Large intestine (tissue), 1 donor: ENCODE results near the gene MYOG. TPM values are rescaled to one million over a fixed set of nuclear protein-coding genes. Genes with fewer than 3 reads are reported as not detected.

Source experiments
- polyA plus RNA-seq: library from polyadenylated mRNA; unstranded; fragments of 120-200 nt; gene quantifications from one replicate; pipeline ENCODE4 v1.2.1, GENCODE V29; 2013

The MYOG gene
- polyA plus RNA-seq, 1 donor = 0.66 TPM

Other genes with a start within 250 kb of the MYOG start
- 11.1 TPM for gene RABIF, start 196.9 kb downstream of the MYOG start, polyA plus RNA-seq
- gene KLHL12, start 158.8 kb downstream of the MYOG start, polyA plus RNA-seq = 25.9 TPM
- gene ADIPOR1, start 127.7 kb downstream of the MYOG start, polyA plus RNA-seq = 73.8 TPM
- gene CYB5R1, start 118.8 kb downstream of the MYOG start, polyA plus RNA-seq = 32.1 TPM
- 58.8 TPM for gene TMEM183A, start 78.6 kb downstream of the MYOG start, polyA plus RNA-seq
- 4.1 TPM for gene PPFIA4, start 59.5 kb downstream of the MYOG start, polyA plus RNA-seq
- gene ADORA1, start 41.7 kb upstream of the MYOG start, polyA plus RNA-seq = 0.55 TPM
- gene MYBPH, start 89.8 kb upstream of the MYOG start, polyA plus RNA-seq = 0.45 TPM
- gene CHI3L1, start 100.7 kb upstream of the MYOG start, polyA plus RNA-seq = 0.22 TPM
- gene CHIT1, start 143.7 kb upstream of the MYOG start, polyA plus RNA-seq = 0.18 TPM
- gene BTG2, start 219.5 kb upstream of the MYOG start, polyA plus RNA-seq = 191 TPM